ENCODE data around the gene RWDD1. TPM values are rescaled to one million over a fixed set of nuclear protein-coding genes. Genes with fewer than 3 reads are reported as not detected.
A peak's percentile ranks its signal among the peaks of the same experiment; 100 is the strongest.

Gene RWDD1
- total and polyA plus RNA-seq, 2 of the 13 experiments (the other 11 are each of a cell fraction or from before 2014, with no cell fraction given) = 27.4 to 67.1 TPM

DNA sequence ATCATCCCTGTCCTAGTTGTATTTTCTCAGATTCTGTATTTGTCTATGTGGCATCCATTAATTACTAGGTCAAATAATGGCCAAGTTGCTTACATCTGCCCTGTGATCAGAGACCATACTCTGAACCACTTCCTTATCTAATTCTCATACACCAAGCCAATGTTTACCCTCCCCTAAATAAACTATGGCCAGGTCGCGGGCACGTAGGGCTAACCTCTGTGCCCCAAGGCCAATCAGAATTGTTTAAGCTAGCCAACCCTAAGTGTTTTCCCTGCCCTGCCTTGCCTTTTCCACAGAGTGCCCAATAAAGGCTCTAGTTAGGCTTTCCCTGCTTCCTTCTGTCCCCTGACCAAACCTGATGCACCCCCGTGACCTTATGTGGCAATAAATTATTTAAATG, 20.5 kb upstream of the RWDD1 start (continued):
- TF ChIP-seq, protein P1, sequence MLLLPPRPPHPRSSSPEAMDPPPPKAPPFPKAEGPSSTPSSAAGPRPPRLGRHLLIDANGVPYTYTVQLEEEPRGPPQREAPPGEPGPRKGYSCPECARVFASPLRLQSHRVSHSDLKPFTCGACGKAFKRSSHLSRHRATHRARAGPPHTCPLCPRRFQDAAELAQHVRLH (CRISPR knock-in tag; IDR thresholded peaks at IDR 0.05; ENCODE audit: borderline replicate concordance, low read depth) = no peak
- TF ChIP-seq ELF4 (CRISPR knock-in tag; IDR thresholded peaks at IDR 0.05; ENCODE audit: borderline replicate concordance) (no peak), ETV6 (CRISPR knock-in tag; conservative IDR thresholded peaks at IDR 0.05) (no peak), HMG20B (CRISPR knock-in tag; conservative IDR thresholded peaks at IDR 0.05) (peak; percentile 73; the same call in 1 of the 2 replicates), WIZ (CRISPR knock-in tag; IDR thresholded peaks at IDR 0.05) (no peak), ZNF547 (CRISPR knock-in tag; IDR thresholded peaks at IDR 0.05) (no peak), IRX3 (CRISPR knock-in tag; IDR thresholded peaks at IDR 0.05; ENCODE audit: borderline replicate concordance, low read depth) (no peak), IKZF1 (IDR thresholded peaks at IDR 0.05) (no peak), ZNF614 (CRISPR knock-in tag; IDR thresholded peaks at IDR 0.05; ENCODE audit: borderline replicate concordance) (peak; percentile 61; the same call in 1 of the 2 replicates), ZNF33B (CRISPR knock-in tag; IDR thresholded peaks at IDR 0.05) (no peak), SP1 (IDR thresholded peaks at IDR 0.05) (no peak), SP1 (CRISPR knock-in tag; IDR thresholded peaks at IDR 0.05) (no peak), PTBP1 (IDR thresholded peaks at IDR 0.05; ENCODE audit: low read depth, low read length, poor library complexity, severe bottlenecking) (no peak), TARDBP (CRISPR knock-in tag; IDR thresholded peaks at IDR 0.05) (peak; percentile 64; the same call in 1 of the 2 replicates)
- TF ChIP-seq, protein P2, sequence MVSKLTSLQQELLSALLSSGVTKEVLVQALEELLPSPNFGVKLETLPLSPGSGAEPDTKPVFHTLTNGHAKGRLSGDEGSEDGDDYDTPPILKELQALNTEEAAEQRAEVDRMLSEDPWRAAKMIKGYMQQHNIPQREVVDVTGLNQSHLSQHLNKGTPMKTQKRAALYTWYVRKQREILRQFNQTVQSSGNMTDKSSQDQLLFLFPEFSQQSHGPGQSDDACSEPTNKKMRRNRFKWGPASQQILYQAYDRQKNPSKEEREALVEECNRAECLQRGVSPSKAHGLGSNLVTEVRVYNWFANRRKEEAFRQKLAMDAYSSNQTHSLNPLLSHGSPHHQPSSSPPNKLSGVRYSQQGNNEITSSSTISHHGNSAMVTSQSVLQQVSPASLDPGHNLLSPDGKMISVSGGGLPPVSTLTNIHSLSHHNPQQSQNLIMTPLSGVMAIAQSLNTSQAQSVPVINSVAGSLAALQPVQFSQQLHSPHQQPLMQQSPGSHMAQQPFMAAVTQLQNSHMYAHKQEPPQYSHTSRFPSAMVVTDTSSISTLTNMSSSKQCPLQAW (CRISPR knock-in tag; IDR thresholded peaks at IDR 0.05) = 0 out of 2 replicates have a peak, but pooled peaks have one; percentile 21
- TF ChIP-seq, protein P3, sequence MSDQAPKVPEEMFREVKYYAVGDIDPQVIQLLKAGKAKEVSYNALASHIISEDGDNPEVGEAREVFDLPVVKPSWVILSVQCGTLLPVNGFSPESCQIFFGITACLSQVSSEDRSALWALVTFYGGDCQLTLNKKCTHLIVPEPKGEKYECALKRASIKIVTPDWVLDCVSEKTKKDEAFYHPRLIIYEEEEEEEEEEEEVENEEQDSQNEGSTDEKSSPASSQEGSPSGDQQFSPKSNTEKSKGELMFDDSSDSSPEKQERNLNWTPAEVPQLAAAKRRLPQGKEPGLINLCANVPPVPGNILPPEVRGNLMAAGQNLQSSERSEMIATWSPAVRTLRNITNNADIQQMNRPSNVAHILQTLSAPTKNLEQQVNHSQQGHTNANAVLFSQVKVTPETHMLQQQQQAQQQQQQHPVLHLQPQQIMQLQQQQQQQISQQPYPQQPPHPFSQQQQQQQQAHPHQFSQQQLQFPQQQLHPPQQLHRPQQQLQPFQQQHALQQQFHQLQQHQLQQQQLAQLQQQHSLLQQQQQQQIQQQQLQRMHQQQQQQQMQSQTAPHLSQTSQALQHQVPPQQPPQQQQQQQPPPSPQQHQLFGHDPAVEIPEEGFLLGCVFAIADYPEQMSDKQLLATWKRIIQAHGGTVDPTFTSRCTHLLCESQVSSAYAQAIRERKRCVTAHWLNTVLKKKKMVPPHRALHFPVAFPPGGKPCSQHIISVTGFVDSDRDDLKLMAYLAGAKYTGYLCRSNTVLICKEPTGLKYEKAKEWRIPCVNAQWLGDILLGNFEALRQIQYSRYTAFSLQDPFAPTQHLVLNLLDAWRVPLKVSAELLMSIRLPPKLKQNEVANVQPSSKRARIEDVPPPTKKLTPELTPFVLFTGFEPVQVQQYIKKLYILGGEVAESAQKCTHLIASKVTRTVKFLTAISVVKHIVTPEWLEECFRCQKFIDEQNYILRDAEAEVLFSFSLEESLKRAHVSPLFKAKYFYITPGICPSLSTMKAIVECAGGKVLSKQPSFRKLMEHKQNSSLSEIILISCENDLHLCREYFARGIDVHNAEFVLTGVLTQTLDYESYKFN (CRISPR knock-in tag; conservative IDR thresholded peaks at IDR 0.05) = peak; percentile 88
- TF ChIP-seq, protein P4, sequence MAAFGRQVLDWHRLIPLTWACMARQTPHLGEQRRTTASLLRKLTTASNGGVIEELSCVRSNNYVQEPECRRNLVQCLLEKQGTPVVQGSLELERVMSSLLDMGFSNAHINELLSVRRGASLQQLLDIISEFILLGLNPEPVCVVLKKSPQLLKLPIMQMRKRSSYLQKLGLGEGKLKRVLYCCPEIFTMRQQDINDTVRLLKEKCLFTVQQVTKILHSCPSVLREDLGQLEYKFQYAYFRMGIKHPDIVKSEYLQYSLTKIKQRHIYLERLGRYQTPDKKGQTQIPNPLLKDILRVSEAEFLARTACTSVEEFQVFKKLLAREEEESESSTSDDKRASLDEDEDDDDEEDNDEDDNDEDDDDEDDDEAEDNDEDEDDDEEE (CRISPR knock-in tag; IDR thresholded peaks at IDR 0.05) = no peak
- TF ChIP-seq, protein P5, sequence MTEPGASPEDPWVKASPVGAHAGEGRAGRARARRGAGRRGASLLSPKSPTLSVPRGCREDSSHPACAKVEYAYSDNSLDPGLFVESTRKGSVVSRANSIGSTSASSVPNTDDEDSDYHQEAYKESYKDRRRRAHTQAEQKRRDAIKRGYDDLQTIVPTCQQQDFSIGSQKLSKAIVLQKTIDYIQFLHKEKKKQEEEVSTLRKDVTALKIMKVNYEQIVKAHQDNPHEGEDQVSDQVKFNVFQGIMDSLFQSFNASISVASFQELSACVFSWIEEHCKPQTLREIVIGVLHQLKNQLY (CRISPR knock-in tag; IDR thresholded peaks at IDR 0.05) = peak; percentile 49; the same call in 1 of the 2 replicates
- TF ChIP-seq, protein P6, sequence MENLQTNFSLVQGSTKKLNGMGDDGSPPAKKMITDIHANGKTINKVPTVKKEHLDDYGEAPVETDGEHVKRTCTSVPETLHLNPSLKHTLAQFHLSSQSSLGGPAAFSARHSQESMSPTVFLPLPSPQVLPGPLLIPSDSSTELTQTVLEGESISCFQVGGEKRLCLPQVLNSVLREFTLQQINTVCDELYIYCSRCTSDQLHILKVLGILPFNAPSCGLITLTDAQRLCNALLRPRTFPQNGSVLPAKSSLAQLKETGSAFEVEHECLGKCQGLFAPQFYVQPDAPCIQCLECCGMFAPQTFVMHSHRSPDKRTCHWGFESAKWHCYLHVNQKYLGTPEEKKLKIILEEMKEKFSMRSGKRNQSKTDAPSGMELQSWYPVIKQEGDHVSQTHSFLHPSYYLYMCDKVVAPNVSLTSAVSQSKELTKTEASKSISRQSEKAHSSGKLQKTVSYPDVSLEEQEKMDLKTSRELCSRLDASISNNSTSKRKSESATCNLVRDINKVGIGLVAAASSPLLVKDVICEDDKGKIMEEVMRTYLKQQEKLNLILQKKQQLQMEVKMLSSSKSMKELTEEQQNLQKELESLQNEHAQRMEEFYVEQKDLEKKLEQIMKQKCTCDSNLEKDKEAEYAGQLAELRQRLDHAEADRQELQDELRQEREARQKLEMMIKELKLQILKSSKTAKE (CRISPR knock-in tag; IDR thresholded peaks at IDR 0.05; ENCODE audit: borderline replicate concordance) = 0 out of 2 replicates have a peak, but pooled peaks have one; percentile 41
- TF ChIP-seq, protein P7, sequence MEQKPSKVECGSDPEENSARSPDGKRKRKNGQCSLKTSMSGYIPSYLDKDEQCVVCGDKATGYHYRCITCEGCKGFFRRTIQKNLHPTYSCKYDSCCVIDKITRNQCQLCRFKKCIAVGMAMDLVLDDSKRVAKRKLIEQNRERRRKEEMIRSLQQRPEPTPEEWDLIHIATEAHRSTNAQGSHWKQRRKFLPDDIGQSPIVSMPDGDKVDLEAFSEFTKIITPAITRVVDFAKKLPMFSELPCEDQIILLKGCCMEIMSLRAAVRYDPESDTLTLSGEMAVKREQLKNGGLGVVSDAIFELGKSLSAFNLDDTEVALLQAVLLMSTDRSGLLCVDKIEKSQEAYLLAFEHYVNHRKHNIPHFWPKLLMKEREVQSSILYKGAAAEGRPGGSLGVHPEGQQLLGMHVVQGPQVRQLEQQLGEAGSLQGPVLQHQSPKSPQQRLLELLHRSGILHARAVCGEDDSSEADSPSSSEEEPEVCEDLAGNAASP (CRISPR knock-in tag; IDR thresholded peaks at IDR 0.05; ENCODE audit: borderline replicate concordance) = no peak

Data from HepG2 (cell line).